Stromal cell of bone marrow (primary cell): ENCODE results near the gene SYNGR2.

ENCODE experiments used
- DNase-seq: peaks from one replicate; pipeline ENCODE4 v3.0.0-alpha.2; 2012; ENCODE audit warnings: low read depth

SYNGR2 gene

GRCh38 chr17:78168242-78168902 is at the start of gene SYNGR2:
Gene SYNGR2, plus strand, starts transcription at chr17:78168581. Its CDS starts 36 bp downstream, at chr17:78168617.
- DNase-seq, result no peak

GRCh38 chr17:78118801-78119241 is 49.6 kb upstream of the SYNGR2 start:
- no peak for DNase-seq

GRCh38 chr17:78120537-78120936 is 47.8 kb upstream of the SYNGR2 start:
- no peak for DNase-seq

GRCh38 chr17:78120971-78121800 is 47.2 kb upstream of the SYNGR2 start:
- DNase-seq, result no peak

GRCh38 chr17:78121801-78122215 is 46.6 kb upstream of the SYNGR2 start:
- DNase-seq, result no peak

GRCh38 chr17:78122216-78122930 is 46.0 kb upstream of the SYNGR2 start:
- DNase-seq, result no peak

GRCh38 chr17:78122931-78123249 is 45.5 kb upstream of the SYNGR2 start:
- DNase-seq, result no peak

GRCh38 chr17:78123258-78123929 is 45.0 kb upstream of the SYNGR2 start:
- DNase-seq, result no peak

- no peak for DNase-seq
These were observed 44.1 kb upstream of the SYNGR2 start for GRCh38 chr17:78124081-78124835.

- DNase-seq, result no peak
These were observed 43.6 kb upstream of the SYNGR2 start for GRCh38 chr17:78124836-78125137.

- DNase-seq, result no peak
These were observed 43.1 kb upstream of the SYNGR2 start for GRCh38 chr17:78125138-78125913.

- DNase-seq, result no peak
These were observed 42.1 kb upstream of the SYNGR2 start for GRCh38 chr17:78125976-78126894.

GRCh38 chr17:78126895-78127238 is 41.5 kb upstream of the SYNGR2 start:
- DNase-seq, result no peak

- no peak for DNase-seq
These were observed 41.0 kb upstream of the SYNGR2 start for GRCh38 chr17:78127239-78127887.

GRCh38 chr17:78127888-78128550 is 40.4 kb upstream of the SYNGR2 start:
- DNase-seq, result no peak

GRCh38 chr17:78128551-78129350 is 39.6 kb upstream of the SYNGR2 start, which contains the start of gene TMC6:
Gene TMC6, minus strand, starts transcription at chr17:78128755. Its CDS starts 1,923 bp downstream, at chr17:78126832.
- DNase-seq, result no peak

GRCh38 chr17:78129351-78130089 is 38.9 kb upstream of the SYNGR2 start:
- no peak for DNase-seq
